HG03095 (cell line): Measurements from ENCODE around the gene CUL5.
"Not testable (repeated sequence)": the region's sequence is repeated elsewhere in the genome, so short reads cannot be mapped to it uniquely, and the experiment has no call there.

Source experiments
- ATAC-seq: cut with Tn5 transposase; IDR thresholded peaks from one replicate; pipeline ENCODE4 v1.9.1; 2021; ENCODE audit warnings: moderate library complexity; ENCODE audit not compliant: unreplicated experiment

Gene CUL5

DNA sequence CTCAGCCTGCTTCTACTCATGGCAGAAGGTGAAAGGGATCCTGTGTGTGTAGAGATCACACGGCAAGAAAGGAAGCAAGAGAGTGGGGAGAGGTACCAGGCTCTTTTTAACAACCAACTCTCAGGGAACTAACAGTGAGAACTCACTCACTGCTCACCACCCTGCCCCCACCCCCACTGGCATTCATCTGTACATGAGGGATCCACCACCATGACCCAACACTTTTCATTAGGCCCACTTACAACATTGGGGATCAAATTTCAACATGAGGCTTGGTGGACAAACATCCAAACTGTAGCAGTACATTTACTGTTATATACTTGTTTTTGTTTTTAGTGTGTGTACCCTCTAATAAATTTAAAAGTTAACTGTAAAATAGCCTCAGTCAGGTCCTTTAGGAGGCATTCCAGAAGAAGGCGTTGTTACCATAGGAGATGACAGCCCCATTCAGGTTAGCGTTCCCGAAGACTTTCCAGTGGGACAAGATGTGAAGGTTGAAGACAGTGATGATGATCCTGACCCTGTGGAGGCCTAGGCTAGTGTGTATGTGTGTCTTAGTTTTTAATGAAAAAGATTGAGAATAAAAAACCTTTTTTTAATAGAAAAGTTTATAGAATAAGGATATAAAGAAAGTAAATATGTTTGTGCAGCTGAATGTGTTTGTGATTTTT is 11.3 kb downstream of the CUL5 start:
- no peak for ATAC-seq

DNA sequence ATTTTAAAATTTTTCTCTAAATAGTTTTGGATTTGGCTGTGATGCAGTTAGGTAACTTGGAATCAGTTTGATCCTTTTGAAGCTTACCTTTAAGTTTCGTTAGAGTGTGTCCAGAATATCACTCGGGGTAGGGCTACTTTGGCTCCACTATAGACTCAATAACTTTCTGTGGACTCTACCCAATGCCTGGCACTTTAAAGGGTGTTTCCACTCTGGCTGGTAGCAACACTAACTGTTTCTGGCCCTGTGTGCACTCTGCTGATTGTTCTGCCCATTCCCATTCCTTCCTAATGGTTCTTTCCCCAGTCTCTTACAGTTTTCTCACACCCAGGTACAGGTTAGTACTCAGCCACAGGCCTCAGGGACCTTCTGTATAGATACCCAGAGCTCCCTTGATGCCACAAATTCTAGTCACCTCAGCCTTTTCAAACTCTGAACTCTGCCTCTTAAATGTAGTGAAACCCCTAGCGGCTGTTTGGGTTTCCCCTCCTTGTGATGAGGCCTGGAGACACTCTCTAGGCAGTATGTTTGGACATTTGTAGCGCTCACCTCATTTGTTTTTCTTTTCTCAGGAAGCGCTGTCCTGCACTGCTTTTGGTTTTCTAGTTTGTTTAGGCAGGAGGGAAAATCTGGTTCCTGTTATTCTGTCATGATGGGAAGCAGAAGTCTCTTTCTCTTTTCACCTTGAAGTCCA is 16.8 kb downstream of the CUL5 start:
- ATAC-seq: peak; percentile 92

DNA sequence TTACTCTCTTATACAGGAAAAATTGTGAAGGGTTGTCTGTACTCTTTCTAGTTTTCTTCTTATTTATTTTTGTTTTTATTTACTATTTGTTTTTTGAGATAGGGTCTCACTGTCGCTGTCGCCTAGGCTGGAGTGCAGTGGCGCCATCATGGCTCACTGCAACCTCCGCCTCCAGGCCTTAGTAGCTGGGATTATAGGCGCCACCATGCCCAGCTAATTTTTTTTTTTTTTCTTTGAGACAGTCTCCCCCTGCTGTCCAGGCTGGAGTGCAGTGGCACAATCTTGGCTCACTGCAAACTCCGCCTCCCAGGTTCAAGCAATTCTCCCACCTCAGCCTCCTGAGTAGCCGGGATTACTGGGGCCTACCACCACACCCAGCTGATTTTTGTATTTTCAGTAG is 18.4 kb downstream of the CUL5 start:
- ATAC-seq: no peak

DNA sequence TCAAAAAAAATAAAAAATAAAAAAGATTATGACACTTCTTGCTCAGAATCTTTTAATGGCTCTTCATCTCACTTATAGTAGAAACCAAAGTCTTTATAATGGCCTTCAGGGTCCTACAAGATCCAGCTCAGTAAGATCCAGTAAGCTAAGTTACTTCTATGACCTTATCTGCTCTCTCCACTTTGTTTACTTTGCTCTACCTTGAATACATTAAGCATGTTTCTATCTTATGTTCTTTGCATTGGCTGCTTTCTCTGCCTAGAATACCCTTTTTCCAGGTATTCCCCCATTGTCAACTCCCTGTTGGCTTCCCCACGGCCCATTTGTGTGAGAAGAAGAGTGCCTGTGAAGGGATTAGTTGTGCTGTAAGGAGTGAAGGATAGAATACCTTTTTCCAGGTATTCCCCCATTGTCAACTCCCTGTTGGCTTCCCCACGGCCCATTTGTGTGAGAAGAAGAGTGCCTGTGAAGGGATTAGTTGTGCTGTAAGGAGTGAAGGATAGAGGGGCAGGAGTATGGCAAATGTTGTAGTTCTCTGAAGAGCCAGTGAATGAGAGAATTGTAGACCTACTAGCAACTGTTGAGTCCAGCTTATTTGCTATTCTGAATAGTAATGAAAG is 20.2 kb downstream of the CUL5 start:
- ATAC-seq: not testable (repeated sequence)

DNA sequence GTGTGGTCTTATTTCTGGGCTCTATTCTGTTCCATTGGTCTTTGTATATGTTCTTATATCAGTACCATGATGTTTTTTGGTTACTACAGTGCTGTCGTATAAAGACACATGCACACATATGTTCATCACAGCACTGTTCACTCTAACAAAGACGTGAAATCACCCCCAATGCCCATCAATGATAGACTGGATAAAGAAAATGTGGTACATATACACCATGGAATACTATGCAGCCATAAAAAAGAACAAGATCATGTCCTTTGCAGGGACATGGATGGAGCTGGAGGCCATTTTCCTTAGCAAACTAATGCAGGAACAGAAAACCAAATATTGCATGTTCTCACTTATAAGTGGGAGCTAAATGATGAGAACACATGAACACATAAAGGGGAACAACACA is 22.9 kb downstream of the CUL5 start:
- ATAC-seq: not testable (repeated sequence)

DNA sequence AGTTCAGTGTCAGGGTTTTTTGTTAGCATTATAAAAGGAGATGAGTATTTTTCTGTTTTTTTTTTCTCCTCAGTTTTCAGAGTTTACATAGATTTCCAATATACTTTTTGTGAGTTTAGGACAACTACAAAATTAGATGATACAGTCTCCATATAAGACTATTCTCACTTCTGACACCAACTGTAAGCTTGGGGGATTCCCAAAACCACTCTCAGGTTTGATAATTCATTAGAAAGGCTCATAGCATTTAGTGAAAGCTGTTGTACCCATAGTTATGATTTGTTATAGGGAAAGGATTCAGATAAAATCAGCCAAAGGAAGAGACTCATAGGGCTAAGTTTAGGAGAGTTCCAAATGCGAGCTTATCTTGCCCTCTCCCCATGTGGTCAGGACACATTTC is 24.1 kb downstream of the CUL5 start:
- ATAC-seq: no peak

DNA sequence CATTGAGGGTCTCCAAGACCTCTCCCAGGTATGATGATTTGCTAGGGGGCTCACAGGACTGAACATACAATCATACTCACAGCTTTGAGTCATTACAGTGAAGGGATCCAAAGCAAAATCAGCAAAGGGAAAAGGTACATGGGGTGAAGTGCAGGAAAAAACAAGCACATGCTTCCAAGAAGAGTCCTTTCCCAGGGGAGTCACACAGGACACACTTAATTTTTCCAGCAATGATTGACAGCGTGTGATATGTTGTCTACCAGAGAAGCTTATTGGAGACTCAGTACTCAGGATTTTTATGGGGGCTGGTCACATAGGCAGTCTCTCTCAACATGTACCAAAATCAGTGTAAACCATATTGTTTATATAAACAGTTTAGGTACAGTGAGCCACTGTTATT is 25.3 kb downstream of the CUL5 start:
- no peak for ATAC-seq

DNA sequence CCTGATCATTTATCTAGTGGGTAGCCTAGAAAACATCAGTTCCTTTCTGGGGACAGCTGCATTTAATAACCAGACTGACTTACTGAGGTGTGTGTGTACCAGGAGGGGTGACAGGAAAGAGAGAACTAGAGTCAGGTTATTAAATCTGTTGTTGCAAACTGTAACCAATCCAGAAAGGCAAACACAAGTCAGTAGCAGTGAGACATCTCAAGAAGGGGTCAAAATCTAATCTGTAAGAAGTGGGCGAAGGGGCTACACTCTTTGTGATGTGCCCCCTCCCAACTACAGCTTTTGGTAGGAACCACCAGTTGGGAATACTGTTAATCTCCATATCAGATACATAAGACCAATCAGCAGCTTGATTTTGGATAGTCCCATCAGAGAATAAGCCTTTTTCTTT is 26.3 kb downstream of the CUL5 start:
- ATAC-seq: no peak

DNA sequence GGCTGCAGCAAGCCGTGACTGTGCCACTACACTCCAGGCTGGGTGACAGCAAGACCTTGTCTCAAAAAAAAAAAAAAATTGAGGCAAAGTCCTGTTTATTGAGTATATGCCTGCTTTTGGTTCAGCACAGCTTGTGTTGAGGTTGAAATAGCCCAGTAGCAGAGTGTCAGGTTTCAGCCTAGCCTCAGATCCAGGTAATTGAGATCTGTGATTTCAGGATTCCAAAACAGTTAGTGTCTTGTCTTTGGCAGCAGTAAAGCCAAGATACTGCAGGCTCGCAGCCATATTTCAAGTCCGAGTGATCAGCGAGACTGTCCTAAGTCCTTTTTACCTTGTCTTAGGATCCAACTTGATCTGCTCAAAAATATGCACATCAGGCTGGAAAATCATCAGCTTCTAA is 27.0 kb downstream of the CUL5 start:
- ATAC-seq: no peak

DNA sequence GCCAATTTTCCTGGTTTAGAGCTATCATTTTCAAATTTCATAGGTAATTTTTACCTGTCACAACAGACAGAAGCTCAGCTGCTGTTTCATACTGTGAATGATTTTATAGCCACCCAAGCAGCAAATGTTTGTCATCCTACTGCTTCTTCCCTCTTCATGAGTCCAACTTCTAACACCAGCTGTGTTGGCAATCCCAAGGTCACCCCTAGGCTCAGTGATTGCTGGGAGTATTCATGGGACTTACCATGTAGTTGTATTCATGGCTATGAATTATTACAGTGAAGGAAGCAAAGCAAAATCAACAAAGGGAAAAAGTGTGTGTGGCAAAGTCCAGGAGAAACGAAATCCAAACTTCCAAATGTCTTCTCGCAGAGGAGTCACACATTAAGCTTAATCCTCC is 28.5 kb downstream of the CUL5 start:
- ATAC-seq: no peak

DNA sequence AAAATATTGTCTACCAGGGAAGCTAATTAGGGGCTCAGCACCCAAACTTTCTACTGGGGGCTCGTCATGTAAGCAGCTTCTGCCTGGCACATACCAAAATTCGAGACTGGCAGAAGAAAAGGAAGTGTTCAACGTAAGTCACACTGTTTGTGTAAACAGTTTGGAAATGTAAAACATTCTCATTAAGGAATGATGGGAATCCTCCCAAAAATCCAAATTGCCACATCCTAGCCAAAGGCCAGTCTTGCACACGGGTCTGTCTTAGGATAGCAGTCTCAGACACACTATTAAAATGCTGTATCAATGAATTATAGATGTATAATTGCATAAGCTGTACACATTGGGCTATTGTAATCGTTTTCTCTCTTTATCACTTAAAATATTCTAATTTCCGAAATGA is 28.9 kb downstream of the CUL5 start:
- no peak for ATAC-seq

DNA sequence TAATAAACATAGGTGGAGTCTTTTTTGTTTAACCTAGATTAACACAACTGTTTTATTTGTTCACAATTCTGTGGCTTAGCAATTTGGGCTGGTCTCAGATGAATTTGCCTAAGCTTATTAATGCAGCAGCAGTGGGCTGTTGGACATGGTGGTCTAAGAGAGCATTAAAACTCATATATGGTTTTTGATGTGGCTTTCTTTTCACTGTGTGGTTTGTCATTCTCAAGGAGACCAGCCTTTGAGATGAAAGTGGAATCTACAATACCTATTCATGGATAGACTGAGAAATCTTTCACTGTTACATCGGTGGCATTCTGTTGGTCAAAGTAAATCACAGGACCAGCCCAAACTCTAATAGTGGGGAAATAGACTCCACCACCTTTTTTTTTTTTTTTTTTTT is 39.6 kb downstream of the CUL5 start:
- ATAC-seq: no peak

DNA sequence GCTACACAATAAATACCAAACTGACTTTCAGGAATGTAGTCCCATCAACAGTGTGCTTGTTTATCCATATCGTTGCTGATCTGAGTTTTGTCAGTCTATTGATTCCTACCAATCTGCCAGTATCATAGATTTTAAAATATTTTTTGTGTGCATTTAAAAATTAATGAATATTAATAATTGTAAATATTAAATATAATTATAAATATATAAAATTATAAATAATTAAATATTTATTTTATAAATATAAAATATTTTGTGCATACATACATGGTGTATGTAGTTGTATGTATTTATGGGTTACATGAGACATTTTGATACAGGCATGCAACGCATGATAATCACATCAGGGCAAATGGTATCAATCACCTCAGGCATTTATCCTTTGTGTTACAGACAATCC is 53.6 kb downstream of the CUL5 start:
- ATAC-seq: no peak

DNA sequence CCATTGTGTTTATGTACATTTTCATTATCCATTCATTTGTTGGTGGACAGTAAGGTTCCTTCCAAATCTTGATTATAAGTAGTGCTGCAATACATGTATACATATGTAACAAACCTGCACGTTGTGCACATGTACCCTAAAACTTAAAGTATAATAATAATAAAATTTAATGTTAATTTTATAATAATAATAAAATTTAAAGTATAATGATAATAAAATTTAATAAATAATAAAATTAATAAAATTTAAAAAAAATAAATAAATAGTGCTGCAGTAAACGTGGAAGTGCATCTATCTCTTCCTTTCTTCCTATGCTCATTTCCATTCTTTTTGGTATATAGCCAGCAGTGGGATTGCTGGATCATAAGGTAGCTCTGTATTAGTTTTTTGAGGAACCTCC is 54.7 kb downstream of the CUL5 start:
- no peak for ATAC-seq

DNA sequence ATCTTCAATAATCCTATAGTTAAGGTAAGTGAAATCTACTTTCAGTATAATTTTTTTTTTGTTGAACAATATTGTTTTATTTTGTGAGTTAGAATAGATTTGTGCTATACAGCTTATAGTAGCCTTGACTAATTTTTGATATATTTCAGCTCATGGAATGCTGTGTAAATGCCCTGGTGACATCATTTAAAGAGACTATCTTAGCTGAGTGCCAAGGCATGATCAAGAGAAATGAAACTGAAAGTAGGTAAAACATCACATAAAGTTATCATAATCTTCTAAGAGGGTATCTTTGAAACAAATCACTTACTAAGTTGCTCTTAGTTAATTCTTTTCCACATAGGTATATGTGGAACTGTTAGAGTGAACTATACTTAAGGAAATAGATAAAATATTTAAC is 61.2 kb downstream of the CUL5 start:
- no peak for ATAC-seq

DNA sequence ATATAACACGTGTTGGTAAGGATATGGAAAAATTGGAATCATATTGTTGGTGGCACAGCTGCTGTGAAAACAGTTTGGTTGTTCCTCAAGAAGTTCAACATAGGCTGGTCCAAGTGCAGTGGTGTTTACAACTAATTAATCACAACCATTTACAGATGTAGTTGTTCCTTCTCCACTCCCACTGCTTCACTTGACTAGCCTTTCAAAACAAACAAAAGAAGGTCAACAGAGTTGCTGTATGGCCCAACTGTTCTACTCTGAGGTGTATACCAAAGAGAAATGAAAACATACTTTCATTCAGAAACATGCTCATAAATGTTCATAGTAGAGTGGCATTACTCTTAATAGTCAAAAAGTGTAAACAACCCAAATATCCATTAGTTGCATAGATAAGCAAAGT is 76.1 kb downstream of the CUL5 start:
- ATAC-seq: no peak

DNA sequence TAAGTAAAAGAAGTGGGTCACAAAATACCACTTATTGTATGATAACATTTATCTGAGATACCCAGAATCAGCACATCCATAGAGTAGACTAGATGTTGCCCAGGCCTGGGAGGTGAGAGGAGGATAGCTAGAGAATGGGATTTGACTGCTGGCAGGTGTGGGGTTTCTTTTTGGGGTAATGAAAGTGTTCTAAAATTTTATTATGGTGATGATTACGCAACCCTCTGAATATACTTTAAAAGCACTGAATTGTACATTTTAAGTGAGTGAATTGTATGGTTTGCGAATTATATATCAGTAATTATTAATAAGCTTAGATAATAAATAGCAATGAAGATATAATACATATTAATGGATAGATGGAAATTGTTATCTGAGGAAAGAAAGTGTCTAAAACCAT is 77.0 kb downstream of the CUL5 start:
- no peak for ATAC-seq

DNA sequence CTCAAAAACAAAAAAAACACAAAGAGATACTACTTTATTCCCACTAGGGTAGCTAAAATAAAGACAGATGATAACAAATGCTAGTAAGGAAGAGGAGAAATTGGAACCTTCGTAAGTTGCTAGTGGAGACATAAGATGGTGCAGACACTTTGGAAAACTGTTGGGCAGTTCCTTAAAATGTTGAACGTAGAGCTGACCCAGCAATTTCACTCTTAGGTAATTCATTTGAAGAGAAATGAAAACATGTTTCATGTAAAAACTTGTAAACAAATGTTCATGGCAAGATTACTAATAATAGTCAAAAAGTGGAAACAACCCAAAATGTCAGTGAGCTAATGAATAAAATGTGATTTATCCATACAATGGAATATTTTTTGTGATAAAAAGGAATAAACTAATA is 83.4 kb downstream of the CUL5 start:
- ATAC-seq: no peak

DNA sequence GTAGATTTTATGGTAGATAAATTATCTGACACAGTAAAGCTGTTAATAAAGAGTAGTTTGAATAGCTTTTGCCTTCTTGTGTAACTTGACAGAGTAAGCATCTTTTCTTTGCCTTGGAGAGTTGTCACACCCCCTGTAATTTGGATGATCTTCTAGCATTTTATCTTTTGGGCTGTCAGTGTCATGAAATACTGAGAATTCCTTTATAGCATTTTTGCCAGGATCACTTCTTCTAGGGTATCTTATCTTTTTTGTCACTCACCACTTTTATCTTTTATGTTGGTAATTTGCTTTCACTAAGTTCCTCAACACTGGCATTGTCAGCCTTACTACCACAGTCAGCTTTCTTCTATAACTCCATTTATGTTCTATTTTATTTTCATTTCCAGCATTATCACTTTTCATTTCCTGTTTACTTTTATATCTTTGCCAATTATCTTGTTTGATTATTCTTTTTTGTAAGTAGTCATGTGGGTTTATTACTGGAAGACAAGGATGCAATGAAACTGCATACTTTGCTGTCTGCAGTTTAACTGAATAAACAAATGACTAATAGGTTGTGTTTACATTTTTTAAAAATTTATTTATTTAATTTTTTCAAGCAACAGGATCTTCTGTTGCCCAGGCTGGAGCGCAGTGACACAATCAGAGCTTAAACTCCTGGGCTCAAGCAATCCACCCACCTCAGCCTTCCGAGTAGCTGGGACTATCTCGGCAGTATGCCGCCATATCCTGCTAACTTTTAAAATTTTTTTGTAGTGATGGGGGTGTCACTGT is 84.6 kb downstream of the CUL5 start:
- ATAC-seq: no peak

DNA sequence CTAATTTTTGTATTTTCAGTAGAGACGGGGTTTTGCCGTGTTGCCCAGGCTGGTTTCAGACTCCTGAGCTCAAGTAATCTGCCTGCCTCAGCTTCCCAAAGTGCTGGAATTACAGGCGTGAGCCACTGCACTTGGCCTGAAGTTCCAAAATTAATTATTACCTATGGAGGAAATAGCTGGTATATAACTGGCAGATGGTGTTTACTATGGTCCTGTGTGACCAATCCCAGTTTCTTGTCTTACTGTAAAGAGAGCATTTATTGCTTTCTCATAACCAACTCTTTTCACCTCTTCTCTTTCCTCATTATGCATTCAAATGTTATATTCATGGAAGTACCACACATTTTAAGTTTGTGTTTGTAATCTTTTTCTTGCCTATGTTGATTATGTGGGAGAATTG is 88.5 kb downstream of the CUL5 start:
- ATAC-seq: no peak

DNA sequence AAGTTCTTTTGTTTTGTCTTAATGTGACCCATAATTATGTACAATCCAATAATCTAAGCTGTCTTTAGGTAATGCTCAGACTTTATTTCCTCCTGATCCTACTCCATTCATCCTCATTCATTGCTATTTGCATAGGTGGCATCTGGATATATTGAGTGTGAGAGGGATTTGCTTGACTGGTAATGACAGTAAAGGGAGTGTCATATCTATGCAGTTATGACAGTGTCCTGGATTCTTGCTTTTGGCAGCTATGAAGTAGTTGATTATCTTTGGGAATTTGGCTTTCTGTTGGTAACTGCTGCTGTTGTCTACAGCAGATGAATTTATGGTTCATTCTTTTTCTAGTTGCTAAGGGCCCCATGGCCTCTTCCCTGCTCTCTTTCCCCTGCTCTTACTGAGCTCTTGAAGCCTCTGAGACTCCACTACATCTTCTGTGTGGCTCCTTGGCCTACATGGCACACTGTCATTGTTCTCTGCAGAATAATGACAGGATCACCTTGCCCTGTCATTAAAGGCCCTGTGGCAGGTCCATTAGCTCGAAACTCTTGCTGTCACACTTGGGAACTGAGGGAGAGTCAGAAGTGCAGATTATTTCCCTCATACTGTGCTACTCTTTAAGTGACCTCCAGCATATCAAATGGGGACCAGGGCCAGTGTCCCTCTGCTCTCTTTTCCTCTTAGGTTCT is 92.5 kb downstream of the CUL5 start:
- no peak for ATAC-seq
